SU-DHL-6 (cell line): ENCODE results near the gene ACRBP.
A peak's percentile ranks its signal among the peaks of the same experiment; 100 is the strongest.

ENCODE experiments used
- H2AFZ ChIP-seq: fragments of 200-600 bp; sonication (generic); 2 replicates; pipeline ENCODE4 v1.6.1; 2014; ENCODE audit warnings: low read depth, mild to moderate bottlenecking, moderate library complexity, mixed read lengths, antibody characterized with exemption, low read length; ENCODE audit not compliant: severe bottlenecking
- H3F3A ChIP-seq: fragments of 200-600 bp; shearing (Covaris generic); 2 replicates; pipeline ENCODE4 v1.6.0; 2016; ENCODE audit warnings: antibody characterized with exemption, mild to moderate bottlenecking; ENCODE audit not compliant: insufficient read depth
- H3K27ac ChIP-seq: fragments of 200-600 bp; sonication (generic); 2 replicates; pipeline ENCODE4 v1.5.1; 2016; ENCODE audit warnings: low read depth, mild to moderate bottlenecking, low read length, moderate library complexity, mixed read lengths
- H3K27me3 ChIP-seq: fragments of 200-600 bp; sonication (generic), shearing (Covaris generic); 2 replicates; pipeline ENCODE4 v1.6.0; 2014; ENCODE audit warnings: mild to moderate bottlenecking, low read length
- H3K36me3 ChIP-seq: fragments of 200-600 bp; sonication (generic); 2 replicates; pipeline ENCODE4 v1.6.1; 2014; ENCODE audit warnings: mild to moderate bottlenecking, low read length, mixed read lengths
- H3K4me2 ChIP-seq: fragments of 300-600, 200-600 bp; shearing (Covaris generic), sonication (generic); 2 replicates; pipeline ENCODE4 v1.6.0; 2014; ENCODE audit warnings: low read length, low read depth, mild to moderate bottlenecking; ENCODE audit not compliant: poor library complexity, severe bottlenecking
- H3K4me3 ChIP-seq: fragments of 200-600 bp; sonication (generic); 2 replicates; pipeline ENCODE4 v1.5.1; 2014; ENCODE audit warnings: antibody characterized with exemption, low read length, mild to moderate bottlenecking, mixed read lengths; ENCODE audit not compliant: insufficient read depth, poor library complexity, severe bottlenecking
- H3K79me2 ChIP-seq: fragments of 200-600 bp; sonication (generic); 2 replicates; pipeline ENCODE4 v1.6.1; 2014; ENCODE audit warnings: mild to moderate bottlenecking, low read length, moderate library complexity; ENCODE audit not compliant: insufficient read depth
- H3K9ac ChIP-seq: fragments of 200-600 bp; sonication (generic); 2 replicates; pipeline ENCODE4 v1.7.0; 2014; ENCODE audit warnings: mild to moderate bottlenecking, low read length
- H3K9me2 ChIP-seq: fragments of 200-600 bp; sonication (generic); replicated peaks from 2 replicates; pipeline ENCODE4 v1.6.1; 2014; ENCODE audit warnings: low read length; ENCODE audit not compliant: insufficient read depth
- H3K9me3 ChIP-seq: fragments of 200-600 bp; sonication (generic); 2 replicates; pipeline ENCODE4 v1.6.1; 2014; ENCODE audit warnings: low read length, mixed read lengths; ENCODE audit not compliant: insufficient read depth
- H4K20me1 ChIP-seq: fragments of 200-600 bp; sonication (generic); 2 replicates; pipeline ENCODE4 v1.6.1; 2014; ENCODE audit warnings: low read depth, mild to moderate bottlenecking, antibody characterized with exemption, low read length, moderate library complexity, mixed read lengths
- EZH2phosphoT487 ChIP-seq: fragments of 200-600 bp; sonication (generic), shearing (Covaris generic); conservative IDR thresholded peaks from 2 replicates; pipeline ENCODE4 v1.6.1; 2018; ENCODE audit warnings: mild to moderate bottlenecking, antibody characterized with exemption, low read length, moderate library complexity, mixed read lengths
- TF ChIP-seq, protein P1 (sequence below): fragments of 200-600 bp; sonication (generic); IDR thresholded peaks from one replicate; pipeline ENCODE4 v1.5.1; 2017; ENCODE audit warnings: antibody characterized with exemption, mild to moderate bottlenecking, low read length, moderate library complexity; ENCODE audit not compliant: insufficient read depth, poor library complexity, severe bottlenecking

ACRBP gene

DNA sequence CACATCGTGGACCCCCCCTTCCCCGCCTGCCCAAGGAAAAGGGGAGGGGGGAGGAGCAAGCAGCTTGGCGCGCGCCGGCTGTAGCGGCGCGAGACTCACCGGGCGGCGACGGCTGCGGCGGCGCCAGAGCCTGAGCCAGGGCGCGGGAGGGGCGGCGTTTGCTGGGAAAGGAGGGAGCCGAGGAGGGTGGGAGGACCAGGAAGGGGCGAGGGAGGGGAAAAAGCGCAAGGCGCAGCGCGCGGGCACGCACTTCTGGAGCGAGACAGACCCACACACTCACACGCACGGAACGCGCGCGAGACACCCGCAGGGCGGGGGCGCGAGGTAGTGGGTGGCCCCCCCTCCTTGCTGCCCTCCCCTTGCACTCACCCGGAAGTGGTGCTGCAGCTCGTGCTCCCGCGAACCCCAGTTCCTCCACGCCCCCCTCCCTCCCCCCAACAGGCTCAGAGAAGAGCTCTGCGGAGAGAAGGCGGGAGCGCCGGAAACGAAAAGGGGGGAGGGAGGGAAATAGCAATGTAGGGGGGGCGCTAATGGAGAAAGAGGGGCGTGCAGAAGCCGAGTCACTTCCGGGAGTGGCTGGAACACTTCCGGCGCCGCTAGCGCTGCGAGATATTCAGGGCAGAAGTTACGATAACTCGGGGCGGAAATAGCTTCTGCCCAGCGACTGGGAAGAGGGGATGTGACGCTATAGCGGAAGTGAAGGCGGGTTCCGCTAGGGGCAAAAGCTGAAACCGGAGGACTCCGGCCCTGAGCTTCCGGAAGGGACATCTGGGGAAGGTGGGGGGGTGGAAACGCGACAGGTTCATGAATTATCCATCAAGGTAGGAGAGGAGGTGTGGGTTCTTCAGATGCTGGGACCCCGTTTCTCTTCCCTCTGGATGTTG lies 42.0 kb upstream of the ACRBP start, which contains the start of gene ZNF384:
ZNF384 (minus strand) TSS at position 377 of the 884 bp plus-strand sequence. CDS start 9,855 bp downstream, outside the sequence.
- Histone ChIP-seq H3K27ac (peak within 1 kb of the TSS; percentile 92), H3K79me2 (peaks cover 60% of the 10 kb centered on the region)

DNA sequence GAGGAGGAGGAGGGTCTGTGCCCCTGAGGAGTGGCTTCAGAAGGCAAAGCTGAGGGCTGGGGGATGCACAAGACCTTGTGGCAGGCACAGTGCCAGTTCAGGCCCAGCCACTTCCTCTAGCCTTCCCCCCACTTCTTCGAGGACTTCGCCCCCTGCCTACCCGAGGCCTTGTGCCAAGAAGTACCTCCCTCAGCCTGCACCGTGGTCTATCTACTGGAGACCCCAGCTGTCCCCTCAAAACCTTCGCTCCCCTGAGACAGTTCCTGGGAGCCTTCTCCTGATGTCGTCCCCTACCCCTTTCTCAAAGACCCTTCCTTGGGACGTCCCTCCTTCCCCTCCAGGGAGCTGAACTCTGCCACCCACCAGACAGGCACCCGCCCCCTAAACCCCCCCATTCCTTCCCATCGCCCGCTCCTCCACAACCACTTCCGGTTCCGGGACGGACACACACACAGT lies 41.3 kb upstream of the ACRBP start:
- Histone ChIP-seq H3K9me2 (no peaks in the 10 kb centered on the region), H3K4me2 (peak overlapping the region; percentile 90), H3K79me2 (peaks cover 67% of the 10 kb centered on the region), H3K36me3 (no peaks in the 10 kb centered on the region), H4K20me1 (0 out of 2 replicates have a peak, but pooled peaks cover 3% of the 10 kb centered on the region), H2AFZ (no peak overlapping the region), H3K27ac (peak overlapping the region; percentile 92), H3K9ac (peak overlapping the region; percentile 99), H3K9me3 (no peaks in the 10 kb centered on the region), H3K4me3 (peak overlapping the region; percentile 93), H3F3A (0 out of 2 replicates have a peak, but pooled peaks cover 14% of the 10 kb centered on the region), H3K27me3 (no peaks in the 10 kb centered on the region)
- TF ChIP-seq, protein P1, sequence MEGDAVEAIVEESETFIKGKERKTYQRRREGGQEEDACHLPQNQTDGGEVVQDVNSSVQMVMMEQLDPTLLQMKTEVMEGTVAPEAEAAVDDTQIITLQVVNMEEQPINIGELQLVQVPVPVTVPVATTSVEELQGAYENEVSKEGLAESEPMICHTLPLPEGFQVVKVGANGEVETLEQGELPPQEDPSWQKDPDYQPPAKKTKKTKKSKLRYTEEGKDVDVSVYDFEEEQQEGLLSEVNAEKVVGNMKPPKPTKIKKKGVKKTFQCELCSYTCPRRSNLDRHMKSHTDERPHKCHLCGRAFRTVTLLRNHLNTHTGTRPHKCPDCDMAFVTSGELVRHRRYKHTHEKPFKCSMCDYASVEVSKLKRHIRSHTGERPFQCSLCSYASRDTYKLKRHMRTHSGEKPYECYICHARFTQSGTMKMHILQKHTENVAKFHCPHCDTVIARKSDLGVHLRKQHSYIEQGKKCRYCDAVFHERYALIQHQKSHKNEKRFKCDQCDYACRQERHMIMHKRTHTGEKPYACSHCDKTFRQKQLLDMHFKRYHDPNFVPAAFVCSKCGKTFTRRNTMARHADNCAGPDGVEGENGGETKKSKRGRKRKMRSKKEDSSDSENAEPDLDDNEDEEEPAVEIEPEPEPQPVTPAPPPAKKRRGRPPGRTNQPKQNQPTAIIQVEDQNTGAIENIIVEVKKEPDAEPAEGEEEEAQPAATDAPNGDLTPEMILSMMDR = no peak
- TF ChIP-seq EZH2phosphoT487 = no peak

More for the DNA sequence above, 42.0 kb upstream of the ACRBP start, which contains the start of gene ZNF384:
- Histone ChIP-seq H3K36me3 (no peaks in the 10 kb centered on the region), H3K4me3 (peak within 1 kb of the TSS; percentile 93), H3K4me2 (peak within 1 kb of the TSS; percentile 92), H3K9me3 (no peaks in the 10 kb centered on the region), H3K9me2 (no peaks in the 10 kb centered on the region), H4K20me1 (0 out of 2 replicates have a peak, but pooled peaks cover 3% of the 10 kb centered on the region), H3K9ac (peak within 1 kb of the TSS; percentile 99), H3K27me3 (no peaks in the 10 kb centered on the region), H2AFZ (peak within 1 kb of the TSS; percentile 50), H3F3A (0 out of 2 replicates have a peak, but pooled peaks cover 14% of the 10 kb centered on the region)
- TF ChIP-seq, protein P1 = no peak
- no peak for TF ChIP-seq EZH2phosphoT487

DNA sequence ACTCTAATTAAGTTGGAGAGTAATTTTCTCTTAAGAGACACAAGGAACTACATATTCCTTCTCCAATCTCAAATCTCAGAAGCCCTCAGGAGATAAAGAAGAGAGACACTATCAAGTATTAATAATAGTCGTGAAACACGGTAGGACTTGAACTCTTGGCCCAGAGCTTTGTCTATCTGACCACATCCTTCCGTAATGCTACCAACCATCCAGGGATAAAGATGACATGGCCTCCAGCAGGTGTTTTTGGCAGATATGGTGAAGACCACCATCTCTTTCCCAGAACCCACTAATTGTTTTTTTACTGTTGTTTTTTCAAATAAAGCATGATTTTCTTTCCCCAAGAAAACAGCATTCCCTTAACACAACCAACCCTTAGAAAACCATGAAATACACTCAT lies 38.6 kb upstream of the ACRBP start:
- H3K9me3 ChIP-seq = no peaks in the 10 kb centered on the region
- no peak overlapping the region for H2AFZ ChIP-seq
- peaks cover 93% of the 10 kb centered on the region for H3K79me2 ChIP-seq
- no peaks in the 10 kb centered on the region for H3K9me2 ChIP-seq
- H3K9ac ChIP-seq = no peak overlapping the region
- H3K27ac ChIP-seq = no peak overlapping the region
- 0 out of 2 replicates have a peak, but pooled peaks cover 7% of the 10 kb centered on the region for H4K20me1 ChIP-seq
- no peak overlapping the region for H3K4me3 ChIP-seq
- 0 out of 2 replicates have a peak, but pooled peaks cover 14% of the 10 kb centered on the region for H3F3A ChIP-seq
- no peaks in the 10 kb centered on the region for H3K27me3 ChIP-seq
- no peaks in the 10 kb centered on the region for H3K36me3 ChIP-seq
- H3K4me2 ChIP-seq = no peak overlapping the region
- TF ChIP-seq, protein P1 = no peak
- no peak for TF ChIP-seq EZH2phosphoT487
